H9 (cell line): ENCODE results near the gene TSPOAP1. TPM values are rescaled to one million over a fixed set of nuclear protein-coding genes. Genes with fewer than 3 reads are reported as not detected.

Experiments used
- DNase-seq: peaks from one replicate; pipeline ENCODE4 v3.0.0-alpha.2; 2017
- H2AFZ ChIP-seq: one replicate; pipeline ENCODE4 v1.6.1; 2013; ENCODE audit warnings: mild to moderate bottlenecking, low read length, control low read depth, moderate library complexity
- H2AK5ac ChIP-seq: 2 replicates; pipeline ENCODE4 v1.6.1; 2013; ENCODE audit warnings: low read length, control low read depth, mixed read lengths; ENCODE audit not compliant: insufficient read length
- H2BK120ac ChIP-seq: one replicate; pipeline ENCODE4 v1.6.1; 2013; ENCODE audit warnings: low read depth, mild to moderate bottlenecking, low read length, control low read depth, inconsistent platforms; ENCODE audit not compliant: poor library complexity, severe bottlenecking
- H2BK12ac ChIP-seq: 2 replicates; pipeline ENCODE4 v1.6.1; 2013; ENCODE audit warnings: low read length, control low read depth, mixed read lengths, low read depth; ENCODE audit not compliant: insufficient read length
- H2BK15ac ChIP-seq: 2 replicates; pipeline ENCODE4 v1.6.1; 2013; ENCODE audit warnings: low read depth, low read length, control low read depth
- H2BK20ac ChIP-seq: one replicate; pipeline ENCODE4 v1.6.1; 2013; ENCODE audit warnings: low read depth, mild to moderate bottlenecking, low read length, control low read depth, inconsistent platforms; ENCODE audit not compliant: poor library complexity, severe bottlenecking
- H2BK5ac ChIP-seq: 2 replicates; pipeline ENCODE4 v1.6.1; 2013; ENCODE audit warnings: low read length, control low read depth, mixed read lengths; ENCODE audit not compliant: insufficient read length
- H3K14ac ChIP-seq: 2 replicates; pipeline ENCODE4 v1.6.1; 2013; ENCODE audit warnings: low read length, control low read depth; ENCODE audit not compliant: insufficient read depth
- H3K18ac ChIP-seq: 2 replicates; pipeline ENCODE4 v1.6.1; 2013; ENCODE audit warnings: low read depth, mild to moderate bottlenecking, mixed read lengths, low read length, control low read depth; ENCODE audit not compliant: insufficient read length
- H3K23ac ChIP-seq: 2 replicates; pipeline ENCODE4 v1.6.1; 2013; ENCODE audit warnings: low read length, control low read depth, mixed read lengths, low read depth; ENCODE audit not compliant: insufficient read length
- H3K23me2 ChIP-seq: 2 replicates; pipeline ENCODE4 v1.6.1; 2013; ENCODE audit warnings: low read depth, mild to moderate bottlenecking, mixed read lengths, low read length, control low read depth; ENCODE audit not compliant: insufficient read length, poor library complexity, severe bottlenecking
- H3K27ac ChIP-seq: 2 replicates; pipeline ENCODE4 v1.5.1; 2013; ENCODE audit warnings: low read length, control low read depth, mixed read lengths, low read depth; ENCODE audit not compliant: insufficient read length
- H3K27me3 ChIP-seq: 2 replicates; pipeline ENCODE4 v1.6.1; 2013; ENCODE audit warnings: low read length, control low read depth, inconsistent platforms; ENCODE audit not compliant: insufficient read depth
- H3K4ac ChIP-seq: 2 replicates; pipeline ENCODE4 v1.6.1; 2013; ENCODE audit warnings: low read depth, mild to moderate bottlenecking, control low read depth, inconsistent platforms, low read length, moderate library complexity
- H3K4me1 ChIP-seq: 2 replicates; pipeline ENCODE4 v1.6.1; 2013; ENCODE audit warnings: low read length, control low read depth, inconsistent platforms; ENCODE audit not compliant: insufficient read depth
- H3K4me2 ChIP-seq: 2 replicates; pipeline ENCODE4 v1.6.1; 2013; ENCODE audit warnings: low read length, control low read depth, mixed read lengths; ENCODE audit not compliant: insufficient read length, insufficient read depth
- H3K56ac ChIP-seq: 2 replicates; pipeline ENCODE4 v1.6.1; 2013; ENCODE audit warnings: low read depth, mild to moderate bottlenecking, mixed read lengths, low read length, control low read depth; ENCODE audit not compliant: insufficient read length
- H3K79me1 ChIP-seq: 2 replicates; pipeline ENCODE4 v1.6.1; 2013; ENCODE audit warnings: low read depth, mild to moderate bottlenecking, moderate library complexity, low read length, control low read depth, inconsistent platforms; ENCODE audit not compliant: insufficient read depth, poor library complexity, severe bottlenecking
- H3K79me2 ChIP-seq: 2 replicates; pipeline ENCODE4 v1.6.1; 2013; ENCODE audit warnings: low read length, control low read depth, inconsistent platforms; ENCODE audit not compliant: insufficient read depth
- H3K9ac ChIP-seq: 2 replicates; pipeline ENCODE4 v1.6.1; 2013; ENCODE audit warnings: low read length, control low read depth, mixed read lengths; ENCODE audit not compliant: insufficient read length; ENCODE audit errors: extremely low read depth
- H3K9me3 ChIP-seq: one replicate; pipeline ENCODE4 v1.6.1; 2013; ENCODE audit warnings: low read depth, low read length, inconsistent platforms; ENCODE audit not compliant: control insufficient read depth
- H3T11ph ChIP-seq: one replicate; pipeline ENCODE4 v1.6.1; 2013; ENCODE audit warnings: mild to moderate bottlenecking, low read length, control low read depth, inconsistent platforms
- H4K20me1 ChIP-seq: one replicate; pipeline ENCODE4 v1.6.1; 2013; ENCODE audit not compliant: control insufficient read depth, insufficient read length, insufficient read depth
- H4K5ac ChIP-seq: 2 replicates; pipeline ENCODE4 v1.6.1; 2013; ENCODE audit warnings: low read depth, mild to moderate bottlenecking, mixed read lengths, low read length, control low read depth; ENCODE audit not compliant: insufficient read length
- H4K8ac ChIP-seq: replicated peaks from 2 replicates; pipeline ENCODE4 v1.6.1; 2013; ENCODE audit warnings: low read length, control low read depth, mixed read lengths, low read depth; ENCODE audit not compliant: insufficient read length
- H4K91ac ChIP-seq: 2 replicates; pipeline ENCODE4 v1.6.1; 2013; ENCODE audit warnings: low read depth, mild to moderate bottlenecking, moderate library complexity, mixed read lengths, low read length, control low read depth; ENCODE audit not compliant: insufficient read length
- H3K27ac Mint-ChIP-seq, 3 experiments: 2 replicates in 2 of 3; 3 replicates in 1 of 3; pipeline ENCODE4 v1.8.0; 2020 to 2021; ENCODE audit warnings: mixed read lengths in 3 of 3, mild to moderate bottlenecking in 1 of 3, moderate library complexity in 1 of 3
- H3K27me3 Mint-ChIP-seq: 2 replicates; pipeline ENCODE4 v1.8.0; 2021; ENCODE audit warnings: low read depth, mild to moderate bottlenecking, moderate library complexity, mixed read lengths
- H3K36me3 Mint-ChIP-seq, 3 experiments: 2 replicates in 2 of 3; 3 replicates in 1 of 3; pipeline ENCODE4 v1.8.0; 2020 to 2021; ENCODE audit warnings: low read depth in 3 of 3, mixed read lengths in 3 of 3; ENCODE audit not compliant: insufficient read depth in 1 of 3
- H3K4me1 Mint-ChIP-seq, 2 experiments: 2 replicates each; pipeline ENCODE4 v1.8.0; 2020; ENCODE audit warnings: mixed read lengths in 2 of 2
- H3K4me3 Mint-ChIP-seq, 2 experiments: 2 replicates in 1 of 2; 3 replicates in 1 of 2; pipeline ENCODE4 v1.8.0; 2020 to 2021; ENCODE audit warnings: mild to moderate bottlenecking in 2 of 2, mixed read lengths in 2 of 2, moderate library complexity in 1 of 2
- H3K9me3 Mint-ChIP-seq, 2 experiments: 2 replicates in 1 of 2; 3 replicates in 1 of 2; pipeline ENCODE4 v1.8.0; 2020; ENCODE audit warnings: mild to moderate bottlenecking in 2 of 2, mixed read lengths in 2 of 2, moderate library complexity in 1 of 2
- CTCF ChIP-seq: fragments of 200-600 bp; sonication (generic); conservative IDR thresholded peaks from 3 replicates; pipeline ENCODE4 v1.8.0; 2021; ENCODE audit warnings: antibody characterized with exemption, mild to moderate bottlenecking
- WGBS: extraction: QIAGEN DNeasy Blood & Tissue Kit; methylation state at CpG from one replicate; pipeline ENCODE4 v1.1.7; 2013; ENCODE audit warnings: missing lambda C conversion rate, low lambda C conversion rate, mixed read lengths; ENCODE audit not compliant: insufficient read length; ENCODE audit errors: extremely low coverage; 5-methylcytosine and 5-hydroxymethylcytosine counted together
- total RNA-seq: library from RNA; stranded (reverse); gene quantifications from 2 replicates; pipeline ENCODE4 v1.2.1, GENCODE V29; 2021

Gene TSPOAP1
- total RNA-seq, 1 experiment from 2014 or later, result 17.3 TPM

GRCh38 chr17:58254803-58255202, 73.8 kb downstream of the TSPOAP1 start:
- Mint-ChIP-seq H3K27me3 (peaks cover 78% of the 10 kb centered on the region), H3K4me1 (peaks cover 5 to 6% of the 10 kb centered on the region in 2 experiments; a peak in 3 of 4 replicates), H3K4me3 (peak overlapping the region; percentile 11 to 44; a peak in 3 of 5 replicates), H3K27ac (no peak overlapping the region), H3K9me3 (peaks cover 8% of the 10 kb centered on the region in 2 experiments), H3K36me3 (peaks cover 0 to 6% (median 6%) of the 10 kb centered on the region in 3 experiments; a peak in 4 of 7 replicates)
- H3K4me1 ChIP-seq, result no peaks in the 10 kb centered on the region; the same call in 1 of the 2 replicates
- no peak overlapping the region for H3T11ph ChIP-seq
- no peak overlapping the region for H3K56ac ChIP-seq
- peak; percentile 90 for DNase-seq
- H3K79me1 ChIP-seq, result no peaks in the 10 kb centered on the region
- H3K27ac ChIP-seq, result no peak overlapping the region
- no peak overlapping the region for H4K8ac ChIP-seq
- H2BK12ac ChIP-seq, result no peak overlapping the region
- H3K9me3 ChIP-seq, result peaks cover 8% of the 10 kb centered on the region
- H3K18ac ChIP-seq, result no peak overlapping the region
- H2BK120ac ChIP-seq, result no peak overlapping the region
- H4K91ac ChIP-seq, result no peak overlapping the region
- H3K9ac ChIP-seq, result no peak overlapping the region
- H2AFZ ChIP-seq, result peak overlapping the region; percentile 99
- TF ChIP-seq CTCF, result peak; percentile 72
- H3K23me2 ChIP-seq, result no peaks in the 10 kb centered on the region
- H3K23ac ChIP-seq, result no peak overlapping the region
- no peak overlapping the region for H4K5ac ChIP-seq
- no peaks in the 10 kb centered on the region for H3K79me2 ChIP-seq
- H3K14ac ChIP-seq, result no peak overlapping the region
- no peak overlapping the region for H2AK5ac ChIP-seq
- H3K4ac ChIP-seq, result no peak overlapping the region
- peak overlapping the region; percentile 30 for H3K4me2 ChIP-seq
- H4K20me1 ChIP-seq, result no peaks in the 10 kb centered on the region
- no CpG with 5 or more reads among the region's 8 CpGs for WGBS
- no peak overlapping the region for H2BK5ac ChIP-seq
- H3K27me3 ChIP-seq, result peaks cover 18% of the 10 kb centered on the region
- no peak overlapping the region for H2BK20ac ChIP-seq
- H2BK15ac ChIP-seq, result no peak overlapping the region
